GM19452 (cell line): Measurements from ENCODE around the gene MAML2.

Source experiments
- ATAC-seq: cut with Tn5 transposase; IDR thresholded peaks from one replicate; pipeline ENCODE4 v1.9.1; 2021; ENCODE audit not compliant: unreplicated experiment

The MAML2 gene

DNA sequence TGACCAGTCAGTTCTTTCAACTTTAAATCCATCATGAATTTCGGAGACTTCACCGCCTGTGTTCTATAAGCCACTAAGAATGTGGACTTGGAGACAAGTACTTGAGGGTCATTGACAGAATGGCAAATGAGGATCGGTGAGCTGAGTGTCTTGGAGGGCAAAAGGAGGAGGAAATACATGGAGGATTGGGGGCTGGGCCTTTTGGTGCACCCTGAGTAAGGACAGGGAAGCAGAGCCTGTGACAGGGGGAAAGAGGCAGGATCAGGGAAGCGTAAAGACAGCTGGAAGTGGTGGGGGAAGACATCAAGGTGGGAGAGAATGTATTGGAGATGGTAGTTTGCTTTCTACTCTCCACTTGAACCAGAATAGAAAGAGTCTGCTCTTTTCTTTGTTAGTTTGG is 348.7 kb downstream of the MAML2 start:
- ATAC-seq: no peak

DNA sequence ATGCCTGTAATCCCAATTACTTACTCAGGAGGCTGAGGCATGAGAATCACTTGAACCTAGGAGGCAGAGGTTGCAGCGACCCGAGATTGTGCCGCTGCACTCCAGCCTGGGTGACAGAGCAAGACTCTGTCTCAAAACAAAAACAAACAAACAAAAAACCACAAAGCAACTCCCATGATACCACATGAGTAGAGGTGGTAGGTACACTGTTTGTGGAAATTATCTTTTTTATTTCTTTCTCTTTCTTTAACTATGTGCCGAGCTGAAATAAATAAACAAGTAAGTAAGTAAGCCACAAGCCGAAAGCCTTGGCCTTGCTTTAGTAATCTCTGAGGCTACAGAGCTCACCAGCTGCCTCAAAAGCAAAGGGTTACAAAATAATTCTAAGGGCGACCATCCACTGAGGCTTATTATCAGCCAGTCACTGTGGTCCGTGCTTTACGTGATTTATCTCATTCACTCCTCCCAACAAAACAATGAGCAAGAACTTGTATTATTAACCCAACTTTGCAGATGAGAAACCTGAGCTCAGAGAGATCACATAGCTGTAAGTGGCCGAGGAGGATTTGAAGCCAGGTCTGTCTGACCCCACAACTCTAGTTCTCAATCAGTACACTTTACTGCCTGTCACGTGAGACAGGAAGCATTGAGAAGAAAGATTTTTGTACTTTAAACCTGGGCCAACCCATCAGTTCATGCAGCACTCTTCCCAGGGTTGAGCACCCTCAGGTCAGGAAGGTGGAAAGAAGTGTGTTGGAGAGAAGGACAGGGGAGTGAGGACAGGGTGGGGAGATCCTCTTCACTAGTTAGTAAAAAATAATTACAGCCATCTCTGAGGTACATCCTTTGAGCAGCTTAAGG is 349.3 kb downstream of the MAML2 start:
- no peak for ATAC-seq

DNA sequence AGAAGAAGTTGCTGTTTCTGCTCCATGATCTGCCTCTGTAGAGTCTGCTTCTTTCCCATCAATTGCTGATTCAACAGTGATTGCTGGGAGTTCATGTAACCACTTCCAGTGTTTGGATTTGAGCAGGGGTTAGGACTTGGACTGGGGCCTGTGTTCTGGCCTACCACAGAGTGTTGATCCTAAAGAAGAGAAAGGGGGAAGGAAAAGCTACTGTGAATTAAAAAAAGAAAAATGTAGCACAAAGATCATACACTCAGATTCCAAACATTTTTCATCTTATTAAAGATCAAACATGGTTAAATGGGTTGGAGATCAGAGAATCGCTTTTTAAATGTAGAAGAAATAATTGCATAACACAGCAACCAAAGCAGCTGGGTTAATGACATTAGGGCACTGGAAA is 351.4 kb downstream of the MAML2 start:
- no peak for ATAC-seq

GRCh38 chr11:95991101-95991500 is 351.9 kb downstream of the MAML2 start:
- no peak for ATAC-seq

DNA sequence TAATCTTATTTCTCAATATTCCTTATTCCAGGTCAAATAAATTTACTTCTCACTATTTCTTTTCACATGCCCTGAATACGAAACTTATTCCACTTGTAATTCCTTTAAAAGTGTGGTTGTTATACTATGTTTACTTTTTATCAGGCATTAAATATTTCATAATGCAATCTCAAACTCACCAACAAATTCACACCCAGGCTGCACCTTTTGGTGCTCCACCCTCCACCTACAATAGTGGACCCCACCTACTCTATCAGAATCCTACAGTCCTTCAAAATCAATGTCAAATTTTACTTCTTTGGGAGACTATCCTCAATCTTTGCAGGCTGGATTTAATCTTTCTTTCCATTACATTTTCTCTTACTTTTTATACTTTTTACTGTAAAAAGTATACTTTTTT is 353.2 kb downstream of the MAML2 start:
- no peak for ATAC-seq

- ATAC-seq: no peak
Observed at GRCh38 chr11:95989076-95989605, 353.9 kb downstream of the MAML2 start.

- ATAC-seq: no peak
Observed at GRCh38 chr11:95985174-95985808, 357.7 kb downstream of the MAML2 start.

GRCh38 chr11:95984072-95984471 is 358.9 kb downstream of the MAML2 start:
- ATAC-seq: no peak

DNA sequence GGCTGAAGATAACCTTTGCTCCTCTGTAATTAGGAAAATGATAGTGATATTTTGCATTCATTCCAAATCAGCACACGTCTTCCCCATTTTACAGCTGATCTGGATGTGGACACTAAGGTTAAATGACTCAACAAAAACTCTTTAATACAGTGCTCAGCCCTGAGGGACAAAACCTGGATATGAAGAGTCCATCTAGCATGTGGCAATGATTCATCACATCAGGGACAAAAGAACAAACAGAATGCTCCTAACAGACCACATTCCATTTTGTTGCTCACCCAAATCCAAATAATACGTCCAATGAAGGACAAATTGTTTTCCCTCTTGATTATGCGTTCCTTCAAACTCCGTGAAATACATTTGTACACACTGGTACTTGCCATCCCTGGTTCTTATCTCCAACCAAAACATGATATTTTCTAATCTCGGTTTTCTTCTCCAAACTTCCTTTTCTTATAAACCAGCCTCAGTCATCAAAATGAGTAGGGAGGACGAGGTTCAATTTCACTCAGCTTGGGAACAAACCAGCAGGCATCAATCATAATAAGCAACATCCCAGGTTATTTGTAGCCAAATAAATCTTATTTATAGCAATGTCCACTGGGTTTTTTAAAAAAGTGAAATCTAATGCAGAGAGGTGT is 365.3 kb downstream of the MAML2 start:
- ATAC-seq: no peak

GRCh38 chr11:95976550-95976949 is 366.4 kb downstream of the MAML2 start:
- no peak for ATAC-seq

GRCh38 chr11:95975343-95975742 is 367.7 kb downstream of the MAML2 start:
- no peak for ATAC-seq

DNA sequence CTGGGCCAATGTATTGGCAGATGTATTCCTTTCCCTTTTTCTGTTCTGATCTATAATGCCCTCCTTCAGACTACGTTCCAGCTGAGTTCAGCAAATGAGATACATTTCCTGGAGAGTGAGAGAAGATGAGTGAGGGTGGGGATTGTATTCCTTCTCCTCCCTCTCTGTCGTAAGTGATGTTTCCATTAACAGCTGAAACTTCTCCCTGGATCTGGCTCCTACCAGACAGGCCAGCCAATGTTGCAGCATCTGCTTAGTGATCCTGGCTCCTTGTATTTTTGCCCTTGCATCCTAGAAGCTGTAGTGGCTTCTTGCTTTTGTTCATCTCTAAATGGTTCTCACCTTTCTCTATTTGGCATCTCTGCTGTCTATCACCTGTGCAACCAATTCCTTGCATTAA is 370.9 kb downstream of the MAML2 start:
- ATAC-seq: no peak

GRCh38 chr11:95968585-95968984 is 374.4 kb downstream of the MAML2 start:
- ATAC-seq: no peak

GRCh38 chr11:95964281-95964680 is 378.7 kb downstream of the MAML2 start:
- no peak for ATAC-seq

GRCh38 chr11:95961758-95962157 is 381.2 kb downstream of the MAML2 start:
- no peak for ATAC-seq

- no peak for ATAC-seq
Observed at GRCh38 chr11:95950905-95951304, 392.1 kb downstream of the MAML2 start.

GRCh38 chr11:95948637-95949036 is 394.4 kb downstream of the MAML2 start:
- no peak for ATAC-seq

GRCh38 chr11:95944623-95945022 is 398.4 kb downstream of the MAML2 start:
- ATAC-seq: no peak

DNA sequence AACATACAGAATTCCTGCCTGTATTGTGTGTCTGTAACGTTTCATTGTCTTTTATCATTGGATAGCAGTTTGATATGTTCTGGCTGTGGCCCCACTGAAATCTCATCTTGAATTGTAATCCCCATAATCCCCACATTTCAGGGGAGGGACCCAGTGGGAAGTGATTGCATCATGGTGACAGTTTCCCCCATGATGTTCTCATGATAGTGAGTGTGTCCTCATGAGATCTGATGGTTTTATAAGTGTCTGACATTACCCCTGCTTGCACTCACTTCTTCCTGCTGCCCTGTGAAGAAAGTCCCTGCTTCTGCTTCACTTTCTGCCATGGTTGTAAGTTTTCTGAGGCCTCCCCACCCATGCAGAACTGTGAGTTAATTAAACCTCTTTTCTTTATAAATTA is 399.4 kb downstream of the MAML2 start:
- ATAC-seq: no peak

DNA sequence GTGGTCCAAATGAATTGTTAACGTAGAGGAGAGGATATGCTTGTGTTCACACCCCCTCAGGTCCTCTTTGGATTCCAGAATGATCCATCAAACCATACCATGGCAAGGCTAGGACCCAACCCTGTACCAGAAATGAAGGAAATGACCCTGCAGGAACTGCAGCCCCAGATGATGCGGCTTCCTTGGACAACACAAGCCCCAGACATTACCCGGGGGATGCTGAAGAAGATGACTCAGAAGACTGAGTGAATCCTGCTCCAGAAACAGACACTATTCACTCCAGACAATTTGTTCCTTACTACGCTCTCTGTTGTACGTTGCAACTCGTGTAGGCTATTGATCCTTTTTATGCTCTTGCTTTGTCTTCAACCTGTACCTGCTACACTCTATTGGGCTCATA is 403.9 kb downstream of the MAML2 start:
- no peak for ATAC-seq

DNA sequence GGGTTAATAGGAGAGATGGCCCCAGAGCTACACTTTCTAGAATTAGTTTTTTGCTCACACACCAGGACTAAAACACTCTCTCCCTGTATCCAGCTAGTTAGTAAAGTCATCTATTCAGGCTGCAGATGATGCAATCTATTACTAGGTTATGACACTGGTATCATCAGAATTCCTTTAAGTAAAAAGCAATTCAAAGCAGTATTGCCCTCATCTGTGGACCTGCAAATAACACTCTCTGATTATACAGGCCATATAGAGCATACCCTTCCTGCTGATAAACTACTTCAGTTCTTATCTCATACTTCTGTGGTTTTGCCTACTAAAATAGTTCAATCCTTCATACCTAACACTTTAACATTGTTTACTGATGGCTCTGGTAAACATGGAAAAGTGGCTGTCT is 405.6 kb downstream of the MAML2 start:
- ATAC-seq: no peak

- no peak for ATAC-seq
Observed at GRCh38 chr11:95933594-95933993, 409.4 kb downstream of the MAML2 start.
